Measurements from ENCODE around the gene TSPYL6. TPM values are rescaled to one million over a fixed set of nuclear protein-coding genes. Genes with fewer than 3 reads are reported as not detected.

The TSPYL6 gene
- total RNA-seq, 1 experiment from 2014 or later: not detected

DNA sequence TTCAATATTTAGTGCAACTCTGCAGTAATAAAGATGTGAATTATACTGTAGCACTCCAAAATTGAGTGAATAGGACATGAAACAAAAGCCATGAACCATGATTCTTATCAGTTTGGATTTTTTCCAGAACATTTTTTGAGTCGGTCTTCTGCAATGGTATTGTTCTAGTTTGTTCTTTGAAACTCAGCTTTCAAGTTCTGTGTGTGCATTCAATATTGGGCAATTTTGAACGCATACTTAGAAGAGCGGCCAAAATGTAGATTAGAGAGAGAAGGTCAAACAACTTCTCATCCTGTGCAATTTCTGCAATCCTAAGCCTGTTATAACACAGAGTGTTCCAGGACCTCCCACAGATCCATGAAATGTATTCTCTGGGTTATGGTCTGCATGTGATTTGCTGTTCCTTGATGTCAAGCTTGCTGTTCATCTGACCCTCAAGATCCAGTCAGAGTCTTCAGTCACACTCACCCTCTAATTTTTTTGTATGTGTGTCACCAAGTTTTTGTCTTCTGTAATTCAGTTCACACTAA lies 48.3 kb downstream of the TSPYL6 start:
- DNase-seq: peak in 1 of 2 experiments; percentile 20
- Histone ChIP-seq H3K27me3 (replicated peaks; ENCODE audit: control insufficient read depth, insufficient read depth, low read length) (no peaks in the 10 kb centered on the region), H3K4me1 (0 out of 2 replicates have a peak, but pooled peaks cover 5% of the 10 kb centered on the region), H3K4me3 (ENCODE audit: low read depth, low read length) (no peak overlapping the region), H3K9me3 (no peaks in the 10 kb centered on the region), H3K36me3 (ENCODE audit: control insufficient read depth, insufficient read depth, low read length) (no peaks in the 10 kb centered on the region)
- CTCF ChIA-PET: no interaction called here
- no peak overlapping the region for H3K4me3 Mint-ChIP-seq (ENCODE audit: unreplicated experiment)
- H3K36me3 Mint-ChIP-seq (ENCODE audit: insufficient read depth, unreplicated experiment): no peaks in the 10 kb centered on the region
- POLR2A ChIA-PET: interaction anchor here (0.6 kb wide), 1 partner anchor 674 kb away, joined by 4 read pairs; no protein-coding TSS in a partner anchor
- intact Hi-C loops (cut with micrococcal nuclease; ENCODE audit: unreplicated experiment): loop anchor here (2.0 kb wide), 2 partner anchors 27 to 123 kb away; a partner anchor contains a TSS
- peaks cover 37% of the 10 kb centered on the region for H3K4me1 Mint-ChIP-seq (ENCODE audit: low read depth, unreplicated experiment)
- BruUV-seq (replicated peaks): no TSS peak
- H3K27me3 Mint-ChIP-seq (ENCODE audit: insufficient read depth, unreplicated experiment): no peaks in the 10 kb centered on the region
- H3K9me3 Mint-ChIP-seq (ENCODE audit: unreplicated experiment): no peaks in the 10 kb centered on the region
- H3K27ac Mint-ChIP-seq (ENCODE audit: unreplicated experiment): peak overlapping the region; percentile 60
- TF ChIP-seq, protein P1, sequence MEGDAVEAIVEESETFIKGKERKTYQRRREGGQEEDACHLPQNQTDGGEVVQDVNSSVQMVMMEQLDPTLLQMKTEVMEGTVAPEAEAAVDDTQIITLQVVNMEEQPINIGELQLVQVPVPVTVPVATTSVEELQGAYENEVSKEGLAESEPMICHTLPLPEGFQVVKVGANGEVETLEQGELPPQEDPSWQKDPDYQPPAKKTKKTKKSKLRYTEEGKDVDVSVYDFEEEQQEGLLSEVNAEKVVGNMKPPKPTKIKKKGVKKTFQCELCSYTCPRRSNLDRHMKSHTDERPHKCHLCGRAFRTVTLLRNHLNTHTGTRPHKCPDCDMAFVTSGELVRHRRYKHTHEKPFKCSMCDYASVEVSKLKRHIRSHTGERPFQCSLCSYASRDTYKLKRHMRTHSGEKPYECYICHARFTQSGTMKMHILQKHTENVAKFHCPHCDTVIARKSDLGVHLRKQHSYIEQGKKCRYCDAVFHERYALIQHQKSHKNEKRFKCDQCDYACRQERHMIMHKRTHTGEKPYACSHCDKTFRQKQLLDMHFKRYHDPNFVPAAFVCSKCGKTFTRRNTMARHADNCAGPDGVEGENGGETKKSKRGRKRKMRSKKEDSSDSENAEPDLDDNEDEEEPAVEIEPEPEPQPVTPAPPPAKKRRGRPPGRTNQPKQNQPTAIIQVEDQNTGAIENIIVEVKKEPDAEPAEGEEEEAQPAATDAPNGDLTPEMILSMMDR (IDR thresholded peaks at IDR 0.05; ENCODE audit: insufficient read depth in 1 of 2, low read depth in 1 of 2, low read length in 1 of 2, severe bottlenecking in 1 of 2, unreplicated experiment in 1 of 2): no peak

DNA sequence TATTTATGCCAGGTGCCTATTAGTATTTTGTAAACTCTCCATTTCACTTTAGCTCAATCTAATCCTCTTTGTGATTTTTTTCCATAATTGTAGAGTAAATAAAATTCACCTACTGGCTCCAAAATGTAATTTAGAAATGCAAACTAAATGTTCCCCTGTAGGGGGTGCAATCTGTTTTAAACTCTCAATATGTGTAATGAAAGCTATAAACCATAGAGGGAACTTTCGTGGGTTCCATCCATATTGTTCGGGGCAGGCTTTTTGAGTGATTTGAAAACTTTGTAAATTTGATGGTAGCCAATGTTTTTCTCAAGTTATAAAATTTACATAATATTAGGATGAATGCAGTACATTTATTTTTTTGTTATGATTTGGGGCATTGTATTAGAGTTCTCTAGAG lies 49.4 kb downstream of the TSPYL6 start:
- no peaks in the 10 kb centered on the region for H3K36me3 ChIP-seq (ENCODE audit: control insufficient read depth, insufficient read depth, low read length)
- no peaks in the 10 kb centered on the region for H3K27me3 Mint-ChIP-seq (ENCODE audit: insufficient read depth, unreplicated experiment)
- no peaks in the 10 kb centered on the region for H3K27me3 ChIP-seq (replicated peaks; ENCODE audit: control insufficient read depth, insufficient read depth, low read length)
- no peak overlapping the region for H3K4me3 ChIP-seq (ENCODE audit: low read depth, low read length)
- POLR2A ChIA-PET: interaction anchor here (0.5 kb wide), 1 partner anchor 28 kb away, joined by 3 read pairs; no protein-coding TSS in a partner anchor
- peak in 1 of 2 experiments; percentile 39 for DNase-seq
- H3K4me1 Mint-ChIP-seq (ENCODE audit: low read depth, unreplicated experiment): peaks cover 27% of the 10 kb centered on the region
- TF ChIP-seq, protein P1 (IDR thresholded peaks at IDR 0.05; ENCODE audit: insufficient read depth in 1 of 2, low read depth in 1 of 2, low read length in 1 of 2, severe bottlenecking in 1 of 2, unreplicated experiment in 1 of 2): peak; percentile 43 to 50
- no peak overlapping the region for H3K4me3 Mint-ChIP-seq (ENCODE audit: unreplicated experiment)
- H3K27ac Mint-ChIP-seq (ENCODE audit: unreplicated experiment): no peak overlapping the region
- H3K4me1 ChIP-seq: 0 out of 2 replicates have a peak, but pooled peaks cover 5% of the 10 kb centered on the region
- intact Hi-C loops (cut with micrococcal nuclease; ENCODE audit: unreplicated experiment): loop anchor here (2.0 kb wide), 2 partner anchors 28 to 124 kb away; a partner anchor contains a TSS
- H3K36me3 Mint-ChIP-seq (ENCODE audit: insufficient read depth, unreplicated experiment): no peaks in the 10 kb centered on the region
- CTCF ChIA-PET: no interaction called here
- H3K9me3 Mint-ChIP-seq (ENCODE audit: unreplicated experiment): no peaks in the 10 kb centered on the region
- BruUV-seq (replicated peaks): no TSS peak
- no peaks in the 10 kb centered on the region for H3K9me3 ChIP-seq

DNA sequence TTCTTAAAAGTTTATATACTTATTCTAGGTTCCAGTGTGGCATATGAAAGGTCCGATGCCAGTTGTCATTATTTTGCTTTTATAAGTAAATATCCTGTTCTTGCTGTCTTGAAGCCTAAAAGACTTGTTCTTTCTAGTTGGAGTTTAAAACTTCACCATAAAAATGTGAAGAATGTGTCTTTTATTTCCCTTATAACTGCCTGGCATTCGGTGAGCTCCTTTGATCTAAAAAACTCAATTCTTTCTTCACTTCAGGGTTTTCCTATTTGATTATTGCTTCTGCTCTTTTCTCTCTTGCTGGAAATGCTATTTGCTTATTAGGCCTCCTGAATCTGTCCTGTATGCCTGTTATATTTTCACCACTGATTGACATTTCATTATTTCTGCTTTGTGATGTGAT lies 51.6 kb downstream of the TSPYL6 start:
- intact Hi-C loops (cut with micrococcal nuclease; ENCODE audit: unreplicated experiment): no loop called here
- no peak overlapping the region for H3K4me3 Mint-ChIP-seq (ENCODE audit: unreplicated experiment)
- POLR2A ChIA-PET: no interaction called here

More for the DNA sequence above, 51.6 kb downstream of the TSPYL6 start:
- Histone ChIP-seq H3K4me3 (ENCODE audit: low read depth, low read length) (no peak overlapping the region), H3K9me3 (no peaks in the 10 kb centered on the region), H3K27me3 (replicated peaks; ENCODE audit: control insufficient read depth, insufficient read depth, low read length) (no peaks in the 10 kb centered on the region), H3K36me3 (ENCODE audit: control insufficient read depth, insufficient read depth, low read length) (no peaks in the 10 kb centered on the region), H3K4me1 (0 out of 2 replicates have a peak, but pooled peaks cover 5% of the 10 kb centered on the region)
- H3K36me3 Mint-ChIP-seq (ENCODE audit: insufficient read depth, unreplicated experiment): no peaks in the 10 kb centered on the region
- TF ChIP-seq, protein P1 (IDR thresholded peaks at IDR 0.05; ENCODE audit: insufficient read depth in 1 of 2, low read depth in 1 of 2, low read length in 1 of 2, severe bottlenecking in 1 of 2, unreplicated experiment in 1 of 2): no peak
- H3K4me1 Mint-ChIP-seq (ENCODE audit: low read depth, unreplicated experiment): peaks cover 26% of the 10 kb centered on the region
- H3K27ac Mint-ChIP-seq (ENCODE audit: unreplicated experiment): no peak overlapping the region
- H3K9me3 Mint-ChIP-seq (ENCODE audit: unreplicated experiment): no peaks in the 10 kb centered on the region
- no TSS peak for BruUV-seq (replicated peaks)
- no peaks in the 10 kb centered on the region for H3K27me3 Mint-ChIP-seq (ENCODE audit: insufficient read depth, unreplicated experiment)
- DNase-seq: no peak
- CTCF ChIA-PET: interaction anchor here (1.6 kb wide), 1 partner anchor 97 kb away, joined by 3 read pairs; no protein-coding TSS in a partner anchor

Other genes starting within 250 kb of the TSPYL6 start
- 4.1 and 5.4 TPM in 2 replicates for gene ACYP2, start 140.6 kb downstream of the TSPYL6 start, total RNA-seq (2022)
- gene SPTBN1, start 200.1 kb upstream of the TSPYL6 start, total RNA-seq (2022): 361 and 383 TPM in 2 replicates

All from Caco-2 (cell line).